Glomerular visceral epithelial cell (primary cell): Measurements from ENCODE around the gene WDR45B.
A peak's percentile ranks its signal among the peaks of the same experiment; 100 is the strongest.

Experiments
- DNase-seq: peaks from one replicate; pipeline ENCODE4 v3.0.0-alpha.2; 2016; ENCODE audit errors: extremely low spot score

Gene WDR45B

DNA sequence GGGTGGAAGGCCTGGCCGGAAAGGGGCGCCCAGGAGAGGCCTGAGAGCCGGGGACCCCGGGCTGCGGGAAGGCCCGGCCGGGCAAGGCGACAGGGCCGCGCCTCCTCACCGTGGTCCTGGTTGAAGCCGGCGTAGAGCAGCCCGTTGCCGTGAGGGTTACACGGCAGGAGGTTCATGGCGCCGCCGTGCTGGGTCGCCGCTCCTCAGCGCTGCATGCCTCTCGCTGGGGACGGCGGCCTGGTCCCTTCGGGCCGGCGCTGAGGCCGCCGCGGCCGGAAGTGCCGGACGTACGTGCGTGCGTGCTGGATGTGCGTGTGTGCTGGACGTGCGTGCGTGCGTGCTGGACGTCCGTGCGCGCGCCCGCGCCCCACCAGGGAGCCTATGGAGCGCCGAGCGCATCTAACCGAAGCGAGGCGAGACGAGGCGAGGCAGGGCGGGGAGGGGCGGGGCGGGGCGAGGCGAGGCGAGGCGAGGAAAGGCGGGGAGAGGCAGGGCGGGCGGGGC, at the start of gene WDR45B:
Gene WDR45B (minus strand): TSS at position 280 of the 504 bp plus-strand sequence. CDS start 104 bp downstream, at position 176.
- peak; percentile 98 for DNase-seq

GRCh38 chr17:82697808-82698064, 49.5 kb upstream of the WDR45B start:
- DNase-seq, result no peak

DNA sequence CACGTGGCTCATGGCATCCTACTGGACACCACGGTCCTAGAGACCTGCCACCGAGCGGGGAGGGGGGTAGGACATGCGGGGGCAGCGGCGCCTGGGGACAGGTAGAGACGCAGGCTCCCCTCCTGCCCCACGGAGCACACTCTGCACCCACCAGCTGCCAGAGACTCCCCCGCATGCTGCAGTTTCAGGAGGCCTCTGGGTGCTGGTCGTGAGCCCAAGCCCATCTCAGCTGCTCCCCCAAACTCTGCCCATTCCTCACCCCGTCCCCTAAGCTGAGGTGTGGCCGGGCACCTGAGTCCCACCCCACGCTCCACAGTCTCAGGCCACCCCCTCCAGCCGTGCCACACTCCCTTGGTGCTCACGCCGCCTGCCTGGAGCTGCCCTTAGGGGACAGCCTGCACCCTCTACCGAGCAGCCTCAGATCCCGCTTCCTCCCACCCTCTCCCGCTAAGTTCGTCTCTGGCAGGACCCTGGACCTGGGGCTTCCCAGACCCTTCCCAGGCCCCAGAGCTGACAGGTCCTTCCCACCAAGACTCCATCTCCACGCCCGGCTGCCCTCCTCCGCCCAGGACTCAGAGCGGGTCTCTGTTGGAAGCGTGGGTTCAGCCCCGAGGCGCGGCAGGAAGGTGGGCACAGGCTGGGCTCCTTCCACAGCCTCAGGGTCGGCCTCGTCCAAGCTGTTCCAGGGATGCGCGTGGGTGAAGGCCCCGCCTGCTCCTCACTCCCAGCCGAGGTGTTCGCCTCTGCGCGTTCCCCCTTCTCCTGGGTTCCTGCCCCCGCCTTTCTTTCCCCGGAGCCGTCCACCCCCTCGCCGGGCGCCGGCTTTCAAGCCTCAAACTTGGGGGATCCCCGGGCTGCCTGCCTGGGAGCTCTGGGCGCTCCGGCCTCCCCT, 48.9 kb upstream of the WDR45B start:
- no peak for DNase-seq

DNA sequence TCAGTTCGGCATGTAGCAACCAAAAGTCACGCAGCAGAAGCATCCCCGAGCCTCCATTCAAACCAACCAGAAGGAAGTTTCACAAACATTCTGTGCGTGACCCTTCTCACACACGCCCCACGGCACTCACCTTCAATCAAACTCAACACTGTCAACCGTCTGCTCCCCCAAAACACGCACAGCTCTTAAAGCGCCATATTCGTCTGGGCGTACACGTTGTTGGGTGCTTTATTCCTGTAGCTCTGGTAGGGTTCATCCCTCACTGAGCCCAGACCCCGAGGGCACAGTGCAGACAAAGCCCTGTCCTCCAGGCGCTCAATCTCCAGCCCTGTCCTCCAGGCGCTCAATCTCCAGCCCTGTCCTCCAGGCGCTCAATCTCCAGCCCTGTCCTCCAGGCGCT, 48.0 kb upstream of the WDR45B start:
- no peak for DNase-seq

- DNase-seq, result no peak
Measured at GRCh38 chr17:82694647-82695046, 46.4 kb upstream of the WDR45B start.

DNA sequence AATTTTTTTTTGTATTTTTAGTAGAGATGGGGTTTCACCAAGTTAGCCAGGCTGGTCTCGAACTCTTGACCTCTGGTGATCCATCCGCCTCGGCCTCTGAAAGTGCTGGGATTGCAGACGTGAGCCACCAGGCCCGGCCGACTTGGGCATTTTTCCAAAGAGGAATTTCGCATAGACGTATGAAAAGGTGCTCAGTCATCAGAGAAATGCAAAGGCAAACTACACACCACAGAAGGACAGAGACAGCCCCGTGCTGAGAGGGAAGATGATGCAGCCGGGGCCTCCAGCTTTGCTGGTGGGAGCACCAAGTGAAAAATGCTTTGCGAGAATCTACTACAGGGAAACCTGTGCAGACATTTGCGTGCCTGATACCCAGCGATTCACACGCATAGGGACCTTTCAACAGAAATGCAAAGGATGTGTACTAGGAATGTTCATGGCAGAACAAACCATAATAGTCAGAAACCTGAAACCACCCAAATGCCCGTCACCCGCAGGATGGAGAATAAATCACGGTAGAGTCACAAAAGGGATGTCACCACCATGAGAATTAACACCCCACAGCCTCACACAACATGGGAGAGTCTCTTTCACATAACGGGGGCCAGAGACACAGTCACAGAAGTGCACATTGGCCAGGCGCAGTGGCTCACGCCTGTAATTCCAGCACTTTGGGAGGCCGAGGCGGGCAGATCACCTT, 45.1 kb upstream of the WDR45B start:
- DNase-seq, result no peak

DNA sequence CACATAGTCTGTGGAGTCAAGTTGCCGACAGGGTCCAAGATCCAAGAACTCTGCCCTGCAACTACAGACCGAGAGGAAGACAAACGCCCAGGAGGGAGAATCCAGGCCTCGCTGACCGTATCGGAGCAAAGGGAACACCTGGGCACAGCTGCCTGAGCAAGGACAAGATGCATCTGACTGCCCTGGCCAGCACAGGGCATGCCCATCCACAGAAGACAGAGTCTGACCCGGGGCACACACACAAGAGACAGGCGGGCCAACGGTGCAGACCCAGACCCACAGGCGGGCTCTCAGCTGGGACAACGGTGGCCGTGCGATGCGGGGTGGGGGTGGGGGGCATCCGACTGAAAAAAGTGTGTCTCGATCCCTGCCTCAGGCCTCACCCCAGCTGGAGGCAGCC, 44.0 kb upstream of the WDR45B start:
- no peak for DNase-seq

GRCh38 chr17:82691714-82692113, 43.5 kb upstream of the WDR45B start:
- no peak for DNase-seq

DNA sequence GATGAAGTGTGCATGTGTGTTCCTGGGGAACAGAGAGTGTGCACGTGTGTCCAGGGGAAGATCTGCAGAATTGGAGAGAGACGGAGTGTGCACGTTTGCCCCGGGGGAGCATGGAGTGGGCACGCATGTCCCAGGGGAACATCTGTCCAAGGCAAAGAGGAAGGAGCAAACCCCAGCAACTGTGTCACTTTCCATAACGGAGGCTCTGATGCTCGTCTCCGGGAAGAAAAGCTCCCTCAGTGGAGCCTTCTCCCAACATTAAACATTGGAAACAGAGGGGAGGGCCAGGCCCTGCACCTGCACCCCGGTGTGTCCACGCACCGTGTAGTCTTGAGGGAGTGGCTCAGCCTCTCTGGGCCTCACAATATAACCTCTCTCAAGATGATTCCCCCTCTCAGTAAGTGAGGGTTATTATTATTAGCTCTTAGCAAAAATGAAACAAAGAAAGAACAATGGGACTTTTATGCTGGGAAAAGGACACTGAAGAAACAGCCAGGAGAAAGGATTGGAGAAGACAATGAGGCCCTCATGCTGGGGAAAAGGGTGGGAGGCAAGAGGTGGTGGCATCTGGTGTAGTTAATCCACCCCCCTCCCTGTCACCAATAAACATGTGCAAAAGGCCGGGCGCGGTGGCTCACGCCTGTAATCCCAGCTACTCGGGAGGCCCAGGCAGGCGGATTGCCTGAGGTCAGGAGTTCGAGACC, 42.7 kb upstream of the WDR45B start:
- no peak for DNase-seq

DNA sequence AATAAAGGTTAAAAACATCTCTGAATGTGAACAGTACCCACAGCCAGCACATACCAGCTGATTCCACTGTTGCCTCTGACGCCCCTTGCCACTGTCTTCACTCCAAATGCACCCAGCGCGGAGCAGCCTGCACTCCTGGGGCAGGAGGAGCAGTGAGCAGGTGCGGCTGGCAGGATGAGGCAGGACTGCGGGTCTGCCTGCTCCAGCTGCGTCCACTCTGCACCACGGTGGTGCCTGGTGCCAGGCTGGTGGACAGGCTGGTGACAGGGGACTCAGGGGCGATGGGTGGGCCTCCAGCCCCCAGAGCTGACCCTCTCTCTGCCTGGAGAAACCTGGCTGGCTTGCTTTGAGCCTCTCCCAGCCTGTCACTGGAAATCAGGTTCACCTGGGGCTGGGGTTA, 40.8 kb upstream of the WDR45B start:
- DNase-seq, result no peak

DNA sequence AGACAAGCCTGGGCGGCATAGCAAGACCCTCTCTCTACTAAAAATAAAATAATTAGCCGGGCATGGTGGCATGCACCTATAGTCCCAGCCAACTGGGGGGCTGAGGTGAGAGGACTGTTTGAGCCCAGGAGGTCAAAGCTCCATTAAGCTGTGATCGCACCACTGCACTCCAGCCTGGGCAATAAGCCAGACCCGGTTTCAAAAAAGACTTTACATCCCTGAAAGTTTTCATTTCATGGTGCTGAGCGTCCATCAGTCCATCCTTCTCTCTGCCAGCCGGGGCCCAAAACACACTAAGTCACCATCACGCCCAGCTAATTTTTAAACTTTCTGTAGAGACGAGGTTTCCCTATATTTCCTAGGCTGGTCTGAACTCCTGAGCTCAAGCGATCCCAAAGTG, 39.6 kb upstream of the WDR45B start:
- no peak for DNase-seq

DNA sequence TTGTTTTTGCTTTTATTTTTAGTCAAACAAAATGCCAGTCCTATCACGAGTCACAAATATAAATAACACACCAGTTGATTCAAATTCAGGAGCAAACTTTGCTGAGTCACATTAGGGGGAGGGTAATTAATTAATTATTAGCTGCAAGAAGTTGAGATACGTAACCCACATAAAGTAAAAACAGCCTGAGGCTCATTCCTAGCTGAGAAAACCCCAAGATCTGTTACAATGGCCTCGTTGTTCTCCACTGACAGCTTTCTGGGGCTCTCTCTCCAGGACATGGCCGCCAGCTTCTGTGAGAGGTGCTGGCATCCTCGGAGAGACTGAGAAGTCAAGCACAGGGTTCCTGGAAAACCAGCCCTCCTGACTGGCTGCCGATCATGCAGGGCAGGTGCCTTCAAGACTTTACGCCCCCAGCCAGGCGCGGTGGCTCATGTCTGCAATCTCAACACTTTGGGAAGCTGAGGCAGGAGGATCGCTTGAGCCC, 39.2 kb upstream of the WDR45B start:
- peak; percentile 14 for DNase-seq

DNA sequence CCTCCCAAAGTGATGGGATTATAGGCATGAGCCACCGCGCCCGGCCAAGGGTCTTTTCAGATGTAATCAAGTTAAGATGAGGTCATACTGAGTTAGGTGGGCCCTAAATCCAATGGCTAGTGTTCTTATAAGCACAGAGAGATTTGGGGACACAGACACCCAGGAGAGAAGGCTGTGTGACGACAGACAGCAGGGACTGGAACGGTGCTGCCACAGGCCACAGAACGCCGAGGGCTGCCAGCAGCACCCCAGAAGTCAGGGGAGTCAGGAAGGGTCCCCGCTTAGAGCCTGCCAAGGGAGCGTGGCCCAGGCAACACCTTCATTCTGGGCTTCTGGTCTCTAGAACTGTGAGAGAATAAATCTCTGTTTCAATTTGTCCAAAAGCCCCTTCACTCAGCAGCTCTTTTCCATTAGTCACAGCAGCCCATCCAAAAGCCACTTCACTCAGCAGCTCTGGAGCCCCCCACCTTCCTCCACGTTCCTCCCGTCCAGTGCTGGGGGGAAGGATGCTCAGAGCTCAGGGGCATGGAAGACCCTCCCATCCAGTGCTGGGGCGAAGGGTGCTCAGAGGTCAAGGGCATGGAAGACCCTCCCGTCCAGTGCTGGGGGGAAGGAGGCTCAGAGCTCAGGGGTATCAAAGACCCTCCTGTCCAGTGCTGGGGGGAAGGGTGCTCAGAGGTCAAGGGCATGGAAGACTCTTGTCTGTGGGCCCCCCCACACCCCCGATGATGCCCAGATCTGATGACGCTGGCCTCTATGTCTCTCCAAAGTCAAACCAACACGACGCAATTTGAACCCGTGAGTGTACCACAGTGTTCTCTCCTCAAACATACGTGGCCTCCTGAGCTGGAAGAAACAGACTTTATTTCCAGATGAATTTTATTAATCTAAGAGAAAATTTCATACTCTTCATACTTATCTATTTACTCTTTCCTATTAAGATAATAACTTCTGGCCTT, 38.4 kb upstream of the WDR45B start:
- no peak for DNase-seq

- no peak for DNase-seq
Measured at GRCh38 chr17:82685291-82685690, 37.0 kb upstream of the WDR45B start.

GRCh38 chr17:82684228-82684841, 36.1 kb upstream of the WDR45B start:
- peak; percentile 74 for DNase-seq

GRCh38 chr17:82683534-82683933, 35.3 kb upstream of the WDR45B start:
- DNase-seq, result no peak

GRCh38 chr17:82681547-82681946, 33.3 kb upstream of the WDR45B start:
- no peak for DNase-seq

DNA sequence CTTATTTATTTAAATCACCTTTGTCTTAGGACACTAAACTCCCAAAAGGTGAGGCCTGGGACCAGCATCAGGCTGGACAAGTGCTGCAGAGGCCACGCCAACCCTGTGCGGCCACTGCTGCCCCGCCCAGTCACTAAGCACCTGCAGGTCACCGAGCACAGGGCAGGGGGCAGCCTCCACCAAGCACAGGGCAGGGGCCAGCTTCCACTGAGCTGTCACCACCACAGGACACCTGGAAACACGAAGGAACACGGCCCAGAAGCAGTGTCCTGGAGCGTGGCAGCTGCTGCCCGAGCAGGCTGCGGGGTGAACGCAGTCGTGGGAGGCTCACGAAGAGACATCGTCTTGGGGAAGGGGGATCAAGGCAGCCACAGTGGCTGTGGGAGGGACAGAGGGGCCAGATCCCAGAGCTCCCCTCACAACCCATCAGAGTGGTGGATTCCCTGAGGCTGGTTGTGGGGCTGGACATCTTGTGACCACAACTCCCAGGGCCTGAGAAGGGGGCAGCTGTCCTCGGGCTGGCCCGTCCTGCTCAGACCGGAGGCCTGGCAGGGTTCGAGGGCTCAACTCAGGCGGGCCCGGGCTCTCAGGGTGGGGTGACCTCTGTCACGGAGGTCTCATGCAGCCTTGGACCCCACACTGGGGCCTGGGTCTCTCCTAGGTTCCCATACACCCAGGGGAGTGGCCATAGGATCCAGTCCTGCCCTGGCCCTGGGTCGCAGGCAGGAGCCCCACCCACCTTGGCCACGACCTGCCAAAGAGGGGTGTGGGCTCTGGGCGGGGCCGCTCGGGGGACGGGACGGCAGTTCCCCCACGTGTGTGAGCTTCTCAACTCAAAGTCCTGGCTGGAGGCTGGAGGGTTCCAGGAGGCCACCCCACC, 31.6 kb upstream of the WDR45B start:
- no peak for DNase-seq

- DNase-seq, result no peak
Measured at GRCh38 chr17:82678265-82678891, 30.1 kb upstream of the WDR45B start.
